Nephron progenitor cell (in vitro differentiated cells): ENCODE data around the gene MAP3K15.
"Not testable (repeated sequence)": the region's sequence is repeated elsewhere in the genome, so short reads cannot be mapped to it uniquely, and the experiment has no call there.

Experiments used
- DNase-seq: peaks from one replicate; pipeline ENCODE4 v3.0.0; 2021
- H3K27ac Mint-ChIP-seq: 2 replicates; pipeline ENCODE4 v1.8.0; 2021; ENCODE audit warnings: mild to moderate bottlenecking, moderate library complexity, mixed read lengths
- H3K27me3 Mint-ChIP-seq: 2 replicates; pipeline ENCODE4 v1.8.0; 2021; ENCODE audit warnings: mild to moderate bottlenecking, low read depth, mixed read lengths; ENCODE audit not compliant: poor library complexity
- H3K36me3 Mint-ChIP-seq: 2 replicates; pipeline ENCODE4 v1.8.0; 2021; ENCODE audit warnings: low read depth, mixed read lengths
- H3K4me1 Mint-ChIP-seq: 2 replicates; pipeline ENCODE4 v1.8.0; 2021; ENCODE audit warnings: mixed read lengths
- H3K4me3 Mint-ChIP-seq: 2 replicates; pipeline ENCODE4 v1.8.0; 2021; ENCODE audit warnings: mild to moderate bottlenecking, moderate library complexity, mixed read lengths
- H3K9me3 Mint-ChIP-seq: 2 replicates; pipeline ENCODE4 v1.8.0; 2021; ENCODE audit warnings: mild to moderate bottlenecking, moderate library complexity, mixed read lengths
- TF ChIP-seq, protein P1 (sequence below): fragments of 200-600 bp; sonication (generic); IDR thresholded peaks from 2 replicates; pipeline ENCODE4 v1.5.0; 2021; ENCODE audit warnings: antibody characterized with exemption

The MAP3K15 gene

GRCh38 chrX:19457662-19458061, 57.6 kb downstream of the MAP3K15 start:
- peaks cover 60% of the 10 kb centered on the region for H3K9me3 Mint-ChIP-seq
- H3K4me3 Mint-ChIP-seq, result no peak overlapping the region
- H3K4me1 Mint-ChIP-seq, result peaks cover 10% of the 10 kb centered on the region
- no peak overlapping the region for H3K27ac Mint-ChIP-seq
- TF ChIP-seq, protein P1, sequence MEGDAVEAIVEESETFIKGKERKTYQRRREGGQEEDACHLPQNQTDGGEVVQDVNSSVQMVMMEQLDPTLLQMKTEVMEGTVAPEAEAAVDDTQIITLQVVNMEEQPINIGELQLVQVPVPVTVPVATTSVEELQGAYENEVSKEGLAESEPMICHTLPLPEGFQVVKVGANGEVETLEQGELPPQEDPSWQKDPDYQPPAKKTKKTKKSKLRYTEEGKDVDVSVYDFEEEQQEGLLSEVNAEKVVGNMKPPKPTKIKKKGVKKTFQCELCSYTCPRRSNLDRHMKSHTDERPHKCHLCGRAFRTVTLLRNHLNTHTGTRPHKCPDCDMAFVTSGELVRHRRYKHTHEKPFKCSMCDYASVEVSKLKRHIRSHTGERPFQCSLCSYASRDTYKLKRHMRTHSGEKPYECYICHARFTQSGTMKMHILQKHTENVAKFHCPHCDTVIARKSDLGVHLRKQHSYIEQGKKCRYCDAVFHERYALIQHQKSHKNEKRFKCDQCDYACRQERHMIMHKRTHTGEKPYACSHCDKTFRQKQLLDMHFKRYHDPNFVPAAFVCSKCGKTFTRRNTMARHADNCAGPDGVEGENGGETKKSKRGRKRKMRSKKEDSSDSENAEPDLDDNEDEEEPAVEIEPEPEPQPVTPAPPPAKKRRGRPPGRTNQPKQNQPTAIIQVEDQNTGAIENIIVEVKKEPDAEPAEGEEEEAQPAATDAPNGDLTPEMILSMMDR, result no peak
- DNase-seq, result no peak
- H3K36me3 Mint-ChIP-seq, result no peaks in the 10 kb centered on the region
- no peaks in the 10 kb centered on the region for H3K27me3 Mint-ChIP-seq

DNA sequence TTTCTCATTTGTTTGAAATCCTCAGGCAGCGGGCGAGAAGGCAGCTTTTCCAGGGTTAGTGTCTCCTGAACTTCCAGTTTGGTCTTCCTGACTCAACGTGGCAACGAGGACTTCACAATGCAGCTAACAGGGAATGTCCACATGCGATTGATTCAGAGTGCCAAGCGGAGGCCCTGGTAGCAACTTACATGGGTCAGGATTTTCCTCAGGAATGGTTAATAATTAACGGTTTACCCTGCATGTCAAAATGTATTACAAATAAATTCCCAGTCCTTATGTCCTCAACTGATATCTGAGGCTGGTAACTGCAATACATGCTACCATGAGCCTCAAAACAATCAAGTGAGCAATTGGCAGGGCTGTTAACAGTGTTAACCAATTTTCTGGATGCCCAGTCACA, 67.2 kb downstream of the MAP3K15 start:
- no peak for DNase-seq
- TF ChIP-seq, protein P1, result no peak
- H3K4me1 Mint-ChIP-seq, result peaks cover 5% of the 10 kb centered on the region
- no peak overlapping the region for H3K27ac Mint-ChIP-seq
- no peak overlapping the region for H3K4me3 Mint-ChIP-seq
- peaks cover 3% of the 10 kb centered on the region for H3K27me3 Mint-ChIP-seq
- no peaks in the 10 kb centered on the region for H3K36me3 Mint-ChIP-seq
- peaks cover 65% of the 10 kb centered on the region for H3K9me3 Mint-ChIP-seq

- H3K27ac Mint-ChIP-seq, result no peak overlapping the region
- no peak for DNase-seq
- peaks cover 3% of the 10 kb centered on the region for H3K27me3 Mint-ChIP-seq
- H3K36me3 Mint-ChIP-seq, result no peaks in the 10 kb centered on the region
- peaks cover 5% of the 10 kb centered on the region for H3K4me1 Mint-ChIP-seq
- no peak overlapping the region for H3K4me3 Mint-ChIP-seq
- TF ChIP-seq, protein P1, result no peak
- H3K9me3 Mint-ChIP-seq, result peaks cover 68% of the 10 kb centered on the region
Observed at GRCh38 chrX:19446397-19446796, 68.9 kb downstream of the MAP3K15 start.

- H3K27ac Mint-ChIP-seq, H3K4me1 Mint-ChIP-seq, H3K4me3 Mint-ChIP-seq, DNase-seq, H3K27me3 Mint-ChIP-seq, H3K36me3 Mint-ChIP-seq: not testable (repeated sequence)
- peaks cover 70% of the 10 kb centered on the region for H3K9me3 Mint-ChIP-seq
Observed at GRCh38 chrX:19445772-19446171, 69.5 kb downstream of the MAP3K15 start.

- TF ChIP-seq, protein P1, result no peak
- Mint-ChIP-seq H3K9me3 (peaks cover 62% of the 10 kb centered on the region), H3K36me3 (no peaks in the 10 kb centered on the region), H3K27me3 (peaks cover 2% of the 10 kb centered on the region), H3K4me1 (peaks cover 5% of the 10 kb centered on the region), H3K27ac (no peak overlapping the region), H3K4me3 (no peak overlapping the region)
- DNase-seq, result no peak
Observed at GRCh38 chrX:19443869-19444526, 71.3 kb downstream of the MAP3K15 start.

GRCh38 chrX:19440713-19441112, 74.6 kb downstream of the MAP3K15 start:
- Mint-ChIP-seq H3K36me3 (no peaks in the 10 kb centered on the region), H3K4me1 (no peaks in the 10 kb centered on the region), H3K27me3 (no peaks in the 10 kb centered on the region), H3K27ac (no peak overlapping the region), H3K9me3 (peaks cover 62% of the 10 kb centered on the region), H3K4me3 (no peak overlapping the region)
- TF ChIP-seq, protein P1, result no peak
- no peak for DNase-seq

- H3K9me3 Mint-ChIP-seq, result peaks cover 49% of the 10 kb centered on the region
- not testable (repeated sequence) for DNase-seq, H3K4me1 Mint-ChIP-seq, H3K36me3 Mint-ChIP-seq, H3K27ac Mint-ChIP-seq, H3K27me3 Mint-ChIP-seq, H3K4me3 Mint-ChIP-seq
Observed at GRCh38 chrX:19422661-19423060, 92.6 kb downstream of the MAP3K15 start.
